ENCODE data around the gene CLCN7. TPM values are rescaled to one million over a fixed set of nuclear protein-coding genes. Genes with fewer than 3 reads are reported as not detected.

The CLCN7 gene
- polyA plus RNA-seq, 1 donor from 2014 or later = 40.9 TPM

DNA sequence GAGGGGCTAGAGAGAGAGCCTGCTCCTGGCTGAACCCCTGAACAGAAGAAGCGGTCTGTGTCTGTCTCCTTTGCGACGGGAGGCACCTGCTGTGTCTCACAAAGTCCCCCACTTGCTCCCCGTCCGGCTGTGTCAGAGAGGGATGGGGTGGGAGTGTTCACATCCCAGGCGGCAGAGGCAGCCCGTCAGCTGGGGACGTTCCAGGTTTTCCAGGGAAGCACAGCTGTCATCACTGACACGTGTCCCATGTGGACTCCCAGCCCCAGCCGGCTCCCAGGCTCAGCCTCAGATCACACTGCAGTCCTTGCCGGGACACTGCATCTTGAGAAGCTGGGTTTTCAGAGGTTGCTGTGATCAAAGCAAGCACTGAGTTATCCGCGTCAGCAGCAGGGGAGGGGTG, 19.9 kb upstream of the CLCN7 start:
- Histone ChIP-seq H3K9ac (ENCODE audit: low read length) (no peak overlapping the region), H3K27ac (ENCODE audit: low read length) (no peak overlapping the region), H4K20me1 (ENCODE audit: insufficient read depth) (no peaks in the 10 kb centered on the region), H3F3A (ENCODE audit: insufficient read depth, low read length, poor library complexity, severe bottlenecking) (no peaks in the 10 kb centered on the region), H3K9me2 (ENCODE audit: insufficient read depth, low read length) (no peaks in the 10 kb centered on the region), H2AFZ (ENCODE audit: low read depth, low read length) (no peak overlapping the region), H3K4me2 (ENCODE audit: low read length) (no peak overlapping the region), H3K79me2 (replicated peaks; ENCODE audit: insufficient read depth, low read length) (no peaks in the 10 kb centered on the region), H3K9me3 (ENCODE audit: low read length) (no peaks in the 10 kb centered on the region), H3K36me3 (ENCODE audit: insufficient read depth, low read length) (no peaks in the 10 kb centered on the region), H3K27me3 (ENCODE audit: insufficient read depth, low read depth, low read length) (no peaks in the 10 kb centered on the region), H3K4me3 (ENCODE audit: low read length) (peak overlapping the region; percentile 92)
- no peak for TF ChIP-seq TAF1 (IDR thresholded peaks at IDR 0.05; ENCODE audit: low read depth)
- TF ChIP-seq POLR2AphosphoS5 (IDR thresholded peaks at IDR 0.05) = no peak
- no peak for TF ChIP-seq MXI1 (conservative IDR thresholded peaks at IDR 0.05; ENCODE audit: poor library complexity, severe bottlenecking)
- no peak for TF ChIP-seq EZH2 (IDR thresholded peaks at IDR 0.05; ENCODE audit: borderline replicate concordance, insufficient read depth, low read length, poor library complexity, severe bottlenecking)
- no peak for TF ChIP-seq REST (IDR thresholded peaks at IDR 0.05; ENCODE audit: borderline replicate concordance)
- no peak for TF ChIP-seq EP300 (conservative IDR thresholded peaks at IDR 0.05; ENCODE audit: poor library complexity, severe bottlenecking)
- TF ChIP-seq RAD21 (conservative IDR thresholded peaks at IDR 0.05) = no peak
- no peak for TF ChIP-seq SMC3 (conservative IDR thresholded peaks at IDR 0.05; ENCODE audit: poor library complexity)
- TF ChIP-seq, protein P1, sequence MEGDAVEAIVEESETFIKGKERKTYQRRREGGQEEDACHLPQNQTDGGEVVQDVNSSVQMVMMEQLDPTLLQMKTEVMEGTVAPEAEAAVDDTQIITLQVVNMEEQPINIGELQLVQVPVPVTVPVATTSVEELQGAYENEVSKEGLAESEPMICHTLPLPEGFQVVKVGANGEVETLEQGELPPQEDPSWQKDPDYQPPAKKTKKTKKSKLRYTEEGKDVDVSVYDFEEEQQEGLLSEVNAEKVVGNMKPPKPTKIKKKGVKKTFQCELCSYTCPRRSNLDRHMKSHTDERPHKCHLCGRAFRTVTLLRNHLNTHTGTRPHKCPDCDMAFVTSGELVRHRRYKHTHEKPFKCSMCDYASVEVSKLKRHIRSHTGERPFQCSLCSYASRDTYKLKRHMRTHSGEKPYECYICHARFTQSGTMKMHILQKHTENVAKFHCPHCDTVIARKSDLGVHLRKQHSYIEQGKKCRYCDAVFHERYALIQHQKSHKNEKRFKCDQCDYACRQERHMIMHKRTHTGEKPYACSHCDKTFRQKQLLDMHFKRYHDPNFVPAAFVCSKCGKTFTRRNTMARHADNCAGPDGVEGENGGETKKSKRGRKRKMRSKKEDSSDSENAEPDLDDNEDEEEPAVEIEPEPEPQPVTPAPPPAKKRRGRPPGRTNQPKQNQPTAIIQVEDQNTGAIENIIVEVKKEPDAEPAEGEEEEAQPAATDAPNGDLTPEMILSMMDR (IDR thresholded peaks at IDR 0.05; ENCODE audit: poor library complexity, severe bottlenecking) = no peak

DNA sequence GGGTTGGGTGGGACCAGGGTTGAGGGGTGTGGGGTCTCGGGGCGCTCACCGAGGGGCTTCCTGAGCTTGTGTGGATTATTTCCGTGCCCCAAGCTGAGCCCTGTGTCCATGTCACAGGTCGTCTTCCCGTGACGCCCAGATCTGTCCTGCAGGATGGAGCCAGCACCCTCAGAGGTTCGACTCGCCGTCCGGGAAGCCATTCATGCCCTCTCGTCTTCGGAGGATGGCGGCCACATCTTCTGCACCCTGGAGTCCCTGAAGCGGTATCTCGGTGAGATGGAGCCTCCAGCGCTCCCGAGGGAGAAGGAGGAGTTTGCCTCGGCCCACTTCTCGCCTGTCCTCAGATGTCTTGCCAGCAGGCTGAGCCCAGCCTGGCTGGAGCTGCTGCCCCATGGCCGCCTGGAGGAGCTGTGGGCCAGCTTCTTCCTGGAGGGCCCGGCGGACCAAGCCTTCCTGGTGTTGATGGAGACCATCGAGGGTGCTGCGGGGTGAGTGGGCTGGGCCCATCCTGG, 19.4 kb upstream of the CLCN7 start:
- Histone ChIP-seq H3K4me3 (ENCODE audit: low read length) (peak overlapping the region; percentile 92), H4K20me1 (ENCODE audit: insufficient read depth) (no peaks in the 10 kb centered on the region), H3K9me3 (ENCODE audit: low read length) (no peaks in the 10 kb centered on the region), H2AFZ (ENCODE audit: low read depth, low read length) (no peak overlapping the region), H3K79me2 (replicated peaks; ENCODE audit: insufficient read depth, low read length) (no peaks in the 10 kb centered on the region), H3K27ac (ENCODE audit: low read length) (no peak overlapping the region), H3F3A (ENCODE audit: insufficient read depth, low read length, poor library complexity, severe bottlenecking) (no peaks in the 10 kb centered on the region), H3K9me2 (ENCODE audit: insufficient read depth, low read length) (no peaks in the 10 kb centered on the region), H3K27me3 (ENCODE audit: insufficient read depth, low read depth, low read length) (no peaks in the 10 kb centered on the region), H3K4me2 (ENCODE audit: low read length) (peak overlapping the region; percentile 55), H3K9ac (ENCODE audit: low read length) (peak overlapping the region; percentile 85), H3K36me3 (ENCODE audit: insufficient read depth, low read length) (no peaks in the 10 kb centered on the region)
- TF ChIP-seq EP300 (conservative IDR thresholded peaks at IDR 0.05; ENCODE audit: poor library complexity, severe bottlenecking) (no peak), MXI1 (conservative IDR thresholded peaks at IDR 0.05; ENCODE audit: poor library complexity, severe bottlenecking) (no peak), REST (IDR thresholded peaks at IDR 0.05; ENCODE audit: borderline replicate concordance) (no peak), RAD21 (conservative IDR thresholded peaks at IDR 0.05) (no peak), EZH2 (IDR thresholded peaks at IDR 0.05; ENCODE audit: borderline replicate concordance, insufficient read depth, low read length, poor library complexity, severe bottlenecking) (no peak), POLR2AphosphoS5 (IDR thresholded peaks at IDR 0.05) (no peak), SMC3 (conservative IDR thresholded peaks at IDR 0.05; ENCODE audit: poor library complexity) (no peak), TAF1 (IDR thresholded peaks at IDR 0.05; ENCODE audit: low read depth) (no peak)
- TF ChIP-seq, protein P1 (IDR thresholded peaks at IDR 0.05; ENCODE audit: poor library complexity, severe bottlenecking) = no peak
